Measurements from ENCODE around the gene HRH2. TPM values are rescaled to one million over a fixed set of nuclear protein-coding genes. Genes with fewer than 3 reads are reported as not detected.

The HRH2 gene
- total RNA-seq, 6 experiments from 2014 or later, result not detected

- Mint-ChIP-seq H3K4me3 (no peak overlapping the region), H3K27ac (no peak overlapping the region), H3K4me1 (ENCODE audit: low read depth) (no peaks in the 10 kb centered on the region), H3K36me3 (ENCODE audit: low read depth) (no peaks in the 10 kb centered on the region; the same call in 1 of the 2 replicates), H3K9me3 (peaks cover 15% of the 10 kb centered on the region), H3K27me3 (ENCODE audit: insufficient read depth) (peaks cover 13% of the 10 kb centered on the region)
- no peak for TF ChIP-seq CTCF (IDR thresholded peaks at IDR 0.05)
- no peak for DNase-seq
Measured at GRCh38 chr5:175736652-175737051, 78.8 kb downstream of the HRH2 start.

DNA sequence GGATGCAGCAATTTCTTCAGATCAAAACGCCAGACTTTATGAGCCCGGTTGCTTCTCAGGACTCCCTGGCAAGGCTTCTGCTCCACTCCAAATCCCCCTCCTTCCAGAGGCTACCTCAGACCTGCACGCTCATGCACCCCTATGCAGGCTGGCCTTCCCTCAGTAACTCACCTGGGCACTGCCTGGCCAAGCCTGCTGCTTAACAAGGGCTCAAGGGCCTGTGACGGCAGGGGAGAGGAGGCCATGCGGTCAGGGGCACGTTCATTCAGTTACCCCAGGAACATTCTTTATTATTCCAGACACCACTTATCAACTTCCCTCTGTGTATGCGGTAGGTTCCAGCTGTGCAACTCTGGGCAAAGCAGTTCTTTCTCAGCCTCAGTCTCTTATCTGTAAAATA is 79.6 kb downstream of the HRH2 start:
- no peak for DNase-seq
- no peak for TF ChIP-seq CTCF (IDR thresholded peaks at IDR 0.05)
- H3K36me3 Mint-ChIP-seq (ENCODE audit: low read depth), result no peaks in the 10 kb centered on the region; the same call in 1 of the 2 replicates
- H3K4me3 Mint-ChIP-seq, result no peak overlapping the region
- H3K27ac Mint-ChIP-seq, result no peak overlapping the region
- H3K9me3 Mint-ChIP-seq, result peaks cover 15% of the 10 kb centered on the region
- H3K4me1 Mint-ChIP-seq (ENCODE audit: low read depth), result no peaks in the 10 kb centered on the region
- peaks cover 13% of the 10 kb centered on the region for H3K27me3 Mint-ChIP-seq (ENCODE audit: insufficient read depth)

- TF ChIP-seq CTCF (IDR thresholded peaks at IDR 0.05), result no peak
- Mint-ChIP-seq H3K27me3 (ENCODE audit: insufficient read depth) (peaks cover 13% of the 10 kb centered on the region), H3K4me3 (no peak overlapping the region), H3K27ac (no peak overlapping the region), H3K4me1 (ENCODE audit: low read depth) (no peaks in the 10 kb centered on the region), H3K36me3 (ENCODE audit: low read depth) (no peaks in the 10 kb centered on the region; the same call in 1 of the 2 replicates), H3K9me3 (peaks cover 11% of the 10 kb centered on the region)
- no peak for DNase-seq
Measured at GRCh38 chr5:175738126-175738525, 80.3 kb downstream of the HRH2 start.

- Mint-ChIP-seq H3K9me3 (peaks cover 6% of the 10 kb centered on the region), H3K4me3 (no peak overlapping the region), H3K36me3 (ENCODE audit: low read depth) (no peaks in the 10 kb centered on the region; the same call in 1 of the 2 replicates), H3K4me1 (ENCODE audit: low read depth) (no peaks in the 10 kb centered on the region), H3K27ac (no peak overlapping the region), H3K27me3 (ENCODE audit: insufficient read depth) (peaks cover 12% of the 10 kb centered on the region)
- no peak for TF ChIP-seq CTCF (IDR thresholded peaks at IDR 0.05)
- DNase-seq, result no peak
Measured at GRCh38 chr5:175738602-175739133, 80.8 kb downstream of the HRH2 start.

GRCh38 chr5:175740014-175740413 is 82.1 kb downstream of the HRH2 start:
- Mint-ChIP-seq H3K27ac (no peak overlapping the region), H3K9me3 (no peaks in the 10 kb centered on the region), H3K4me3 (no peak overlapping the region), H3K4me1 (ENCODE audit: low read depth) (no peaks in the 10 kb centered on the region), H3K27me3 (ENCODE audit: insufficient read depth) (peaks cover 12% of the 10 kb centered on the region), H3K36me3 (ENCODE audit: low read depth) (no peaks in the 10 kb centered on the region)
- DNase-seq, result no peak
- TF ChIP-seq CTCF (IDR thresholded peaks at IDR 0.05), result no peak

DNA sequence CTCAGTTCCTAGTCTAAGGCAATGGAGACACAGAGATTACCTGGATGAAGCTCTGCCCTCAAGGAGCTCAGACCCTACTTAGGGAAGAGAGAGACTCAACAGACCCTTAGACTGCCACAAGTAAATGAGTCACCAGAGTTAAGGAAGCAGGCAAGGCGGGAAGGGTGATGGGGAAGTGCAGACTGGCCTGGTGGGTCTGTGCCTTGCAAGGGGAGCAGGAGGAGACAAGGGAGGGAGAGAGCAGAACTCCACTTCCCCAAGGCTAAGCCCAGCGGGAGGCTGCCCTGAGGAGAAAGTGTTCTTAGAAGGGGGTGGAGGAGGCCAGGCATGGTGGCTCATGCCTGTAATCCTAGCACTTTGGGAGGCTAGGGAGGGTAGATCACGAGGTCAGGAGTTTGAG is 83.7 kb downstream of the HRH2 start:
- peaks cover 8% of the 10 kb centered on the region for H3K27me3 Mint-ChIP-seq (ENCODE audit: insufficient read depth)
- no peak for TF ChIP-seq CTCF (IDR thresholded peaks at IDR 0.05)
- H3K4me1 Mint-ChIP-seq (ENCODE audit: low read depth), result no peaks in the 10 kb centered on the region
- no peaks in the 10 kb centered on the region for H3K36me3 Mint-ChIP-seq (ENCODE audit: low read depth)
- H3K27ac Mint-ChIP-seq, result no peak overlapping the region
- DNase-seq, result no peak
- H3K9me3 Mint-ChIP-seq, result no peaks in the 10 kb centered on the region
- H3K4me3 Mint-ChIP-seq, result no peak overlapping the region
